ENCODE measurements around the gene GYPE.
"Not testable (repeated sequence)": the region's sequence is repeated elsewhere in the genome, so short reads cannot be mapped to it uniquely, and the experiment has no call there.

GYPE gene

GRCh38 chr4:143862716-143863115, 42.6 kb downstream of the GYPE start:
- DNase-seq, result not testable (repeated sequence)

- no peak for DNase-seq
These were observed 46.9 kb downstream of the GYPE start for GRCh38 chr4:143858456-143858855.

- peak; percentile 69 for DNase-seq
These were observed 47.7 kb downstream of the GYPE start for GRCh38 chr4:143857391-143858336.

GRCh38 chr4:143856017-143856557, 49.3 kb downstream of the GYPE start:
- DNase-seq, result not testable (repeated sequence)

GRCh38 chr4:143854645-143855044, 50.7 kb downstream of the GYPE start:
- DNase-seq, result peak; percentile 91

- not testable (repeated sequence) for DNase-seq
These were observed 56.1 kb downstream of the GYPE start for GRCh38 chr4:143849296-143849695.

GRCh38 chr4:143843506-143843832, 61.9 kb downstream of the GYPE start:
- peak; percentile 53 for DNase-seq

GRCh38 chr4:143842624-143843505, 62.5 kb downstream of the GYPE start:
- not testable (repeated sequence) for DNase-seq

GRCh38 chr4:143839413-143839812, 65.9 kb downstream of the GYPE start:
- peak; percentile 87 for DNase-seq

- DNase-seq, result peak; percentile 64
These were observed 71.2 kb downstream of the GYPE start for GRCh38 chr4:143834196-143834595.

GRCh38 chr4:143833676-143834075, 71.7 kb downstream of the GYPE start:
- DNase-seq, result not testable (repeated sequence)

- not testable (repeated sequence) for DNase-seq
These were observed 74.8 kb downstream of the GYPE start for GRCh38 chr4:143830576-143830975.

- DNase-seq, result peak; percentile 30
These were observed 76.1 kb downstream of the GYPE start for GRCh38 chr4:143829239-143829620.
